ENCODE results near the gene CELA1.

Gene CELA1

DNA sequence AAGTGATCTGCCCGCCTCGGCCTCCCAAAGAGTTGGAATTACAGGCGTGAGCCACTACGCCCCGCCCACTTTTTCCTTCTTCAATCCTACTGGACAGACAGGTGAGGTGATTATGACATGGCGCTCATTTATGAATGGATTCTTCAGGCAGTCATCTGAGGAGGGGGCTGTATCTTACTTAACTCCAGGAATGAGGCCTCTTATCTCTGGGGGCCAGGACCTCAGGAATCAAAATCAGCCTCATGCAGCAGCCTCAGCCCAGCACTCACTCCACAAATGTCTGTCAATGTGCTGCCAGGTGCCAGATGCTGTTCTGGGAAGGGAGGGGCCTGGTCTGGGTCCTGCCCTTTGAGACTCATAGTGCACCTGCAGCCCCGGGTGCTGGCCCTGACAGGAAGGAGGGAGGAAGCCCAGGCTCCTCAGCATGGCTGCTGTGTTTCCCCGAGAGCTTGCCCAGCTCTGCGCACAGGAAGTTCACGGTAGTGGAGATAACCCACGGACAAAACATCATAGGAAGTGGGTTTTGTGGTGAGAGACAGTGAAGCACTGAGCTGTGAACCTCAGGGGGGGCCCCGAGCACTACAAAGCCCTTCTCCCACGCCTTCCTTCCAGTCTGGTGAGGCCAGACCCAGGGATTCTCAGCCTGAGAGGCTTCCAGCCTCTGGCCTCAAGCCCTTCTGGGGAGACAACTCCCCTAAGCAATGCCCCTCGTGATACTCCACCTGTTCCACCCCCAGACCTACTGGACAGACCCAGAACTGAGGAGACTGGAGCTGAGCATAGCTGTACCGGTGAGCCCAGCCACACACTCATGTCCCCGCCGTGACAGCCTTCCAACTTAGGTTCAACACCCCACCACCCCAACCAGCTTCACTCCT is 22.4 kb upstream of the CELA1 start:
- peak overlapping the region; percentile 86 for H3K27ac Mint-ChIP-seq
- H3K27me3 Mint-ChIP-seq, result peaks cover 13% of the 10 kb centered on the region
- peaks cover 63% of the 10 kb centered on the region for H3K4me1 Mint-ChIP-seq
- peaks cover 45% of the 10 kb centered on the region for H3K36me3 Mint-ChIP-seq
- H3K9me3 Mint-ChIP-seq, result no peaks in the 10 kb centered on the region
- DNase-seq, result peak; percentile 96
- peak overlapping the region; percentile 11 for H3K4me3 Mint-ChIP-seq
- CTCF ChIA-PET, result interaction anchor here (0.6 to 1.4 kb wide), 6 partner anchors 20 to 656 kb away, joined by 3 to 4 read pairs (median 3); no protein-coding TSS in a partner anchor

- Mint-ChIP-seq H3K36me3 (peaks cover 30% of the 10 kb centered on the region), H3K4me1 (peaks cover 45% of the 10 kb centered on the region), H3K4me3 (no peak overlapping the region), H3K27me3 (peaks cover 9% of the 10 kb centered on the region), H3K9me3 (no peaks in the 10 kb centered on the region), H3K27ac (no peak overlapping the region)
- DNase-seq, result no peak
- CTCF ChIA-PET, result no interaction called here
Observed at GRCh38 chr12:51365276-51365675, 18.8 kb upstream of the CELA1 start.

GRCh38 chr12:51364001-51364400 is 17.5 kb upstream of the CELA1 start:
- H3K4me3 Mint-ChIP-seq, result no peak overlapping the region
- H3K27ac Mint-ChIP-seq, result no peak overlapping the region
- CTCF ChIA-PET, result no interaction called here
- peaks cover 3% of the 10 kb centered on the region for H3K27me3 Mint-ChIP-seq
- peaks cover 28% of the 10 kb centered on the region for H3K36me3 Mint-ChIP-seq
- H3K4me1 Mint-ChIP-seq, result peaks cover 33% of the 10 kb centered on the region
- no peak for DNase-seq
- H3K9me3 Mint-ChIP-seq, result no peaks in the 10 kb centered on the region

- Mint-ChIP-seq H3K9me3 (no peaks in the 10 kb centered on the region), H3K36me3 (peaks cover 29% of the 10 kb centered on the region), H3K27ac (no peak overlapping the region), H3K27me3 (no peaks in the 10 kb centered on the region), H3K4me1 (peaks cover 21% of the 10 kb centered on the region), H3K4me3 (no peak overlapping the region)
- no peak for DNase-seq
- CTCF ChIA-PET, result no interaction called here
Observed at GRCh38 chr12:51362747-51363342, 16.4 kb upstream of the CELA1 start.

GRCh38 chr12:51362307-51362706 is 15.8 kb upstream of the CELA1 start:
- no peak overlapping the region for H3K27ac Mint-ChIP-seq
- no peak for DNase-seq
- H3K4me3 Mint-ChIP-seq, result no peak overlapping the region
- no peaks in the 10 kb centered on the region for H3K27me3 Mint-ChIP-seq
- H3K4me1 Mint-ChIP-seq, result peaks cover 16% of the 10 kb centered on the region
- CTCF ChIA-PET, result no interaction called here
- peaks cover 26% of the 10 kb centered on the region for H3K36me3 Mint-ChIP-seq
- H3K9me3 Mint-ChIP-seq, result no peaks in the 10 kb centered on the region

GRCh38 chr12:51361161-51362016 is 14.9 kb upstream of the CELA1 start:
- no peaks in the 10 kb centered on the region for H3K9me3 Mint-ChIP-seq
- peaks cover 16% of the 10 kb centered on the region for H3K4me1 Mint-ChIP-seq
- DNase-seq, result no peak
- H3K36me3 Mint-ChIP-seq, result peaks cover 32% of the 10 kb centered on the region
- H3K4me3 Mint-ChIP-seq, result no peak overlapping the region
- CTCF ChIA-PET, result interaction anchor here (1.3 kb wide), 1 partner anchor 20 kb away, joined by 4 read pairs; no protein-coding TSS in a partner anchor
- H3K27ac Mint-ChIP-seq, result no peak overlapping the region
- H3K27me3 Mint-ChIP-seq, result no peaks in the 10 kb centered on the region

DNA sequence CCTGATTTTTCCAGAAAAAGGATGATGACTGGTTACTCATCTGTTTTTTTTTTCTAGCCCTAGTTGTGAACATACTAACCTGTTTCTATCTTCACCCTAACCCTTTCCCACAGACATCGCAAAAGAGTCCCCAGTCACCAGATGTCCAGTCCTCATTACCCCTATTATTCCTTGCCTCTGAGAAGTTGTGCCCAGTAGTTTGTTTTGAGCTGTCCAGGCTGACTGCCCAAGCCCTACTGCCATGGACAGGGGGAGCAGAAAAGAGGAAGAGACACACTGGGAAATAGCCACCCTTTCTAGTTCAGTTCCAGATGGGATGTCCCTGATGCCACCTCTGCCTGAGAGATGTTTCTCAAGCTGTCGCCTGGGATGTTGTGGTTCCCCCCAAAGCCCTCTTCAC is 13.8 kb upstream of the CELA1 start:
- Mint-ChIP-seq H3K9me3 (no peaks in the 10 kb centered on the region), H3K27ac (no peak overlapping the region), H3K36me3 (peaks cover 32% of the 10 kb centered on the region), H3K27me3 (no peaks in the 10 kb centered on the region), H3K4me3 (no peak overlapping the region), H3K4me1 (peaks cover 7% of the 10 kb centered on the region)
- DNase-seq, result no peak
- CTCF ChIA-PET, result interaction anchor here (1.3 to 1.6 kb wide), 2 partner anchors 10 to 19 kb away, joined by 4 to 5 read pairs; no protein-coding TSS in a partner anchor

- no peaks in the 10 kb centered on the region for H3K27me3 Mint-ChIP-seq
- CTCF ChIA-PET, result interaction anchor here (1.3 to 1.6 kb wide), 2 partner anchors 9 to 19 kb away, joined by 4 to 5 read pairs; no protein-coding TSS in a partner anchor
- no peak overlapping the region for H3K27ac Mint-ChIP-seq
- peaks cover 7% of the 10 kb centered on the region for H3K4me1 Mint-ChIP-seq
- no peak for DNase-seq
- H3K9me3 Mint-ChIP-seq, result no peaks in the 10 kb centered on the region
- no peak overlapping the region for H3K4me3 Mint-ChIP-seq
- H3K36me3 Mint-ChIP-seq, result peaks cover 31% of the 10 kb centered on the region
Observed at GRCh38 chr12:51359851-51360250, 13.4 kb upstream of the CELA1 start.

GRCh38 chr12:51358496-51358895 is 12.0 kb upstream of the CELA1 start:
- CTCF ChIA-PET, result interaction anchor here (0.5 kb wide), 1 partner anchor 13 kb away, joined by 3 read pairs; no protein-coding TSS in a partner anchor
- no peaks in the 10 kb centered on the region for H3K27me3 Mint-ChIP-seq
- no peak for DNase-seq
- H3K27ac Mint-ChIP-seq, result no peak overlapping the region
- peaks cover 7% of the 10 kb centered on the region for H3K4me1 Mint-ChIP-seq
- peaks cover 25% of the 10 kb centered on the region for H3K36me3 Mint-ChIP-seq
- H3K4me3 Mint-ChIP-seq, result no peak overlapping the region
- H3K9me3 Mint-ChIP-seq, result no peaks in the 10 kb centered on the region

DNA sequence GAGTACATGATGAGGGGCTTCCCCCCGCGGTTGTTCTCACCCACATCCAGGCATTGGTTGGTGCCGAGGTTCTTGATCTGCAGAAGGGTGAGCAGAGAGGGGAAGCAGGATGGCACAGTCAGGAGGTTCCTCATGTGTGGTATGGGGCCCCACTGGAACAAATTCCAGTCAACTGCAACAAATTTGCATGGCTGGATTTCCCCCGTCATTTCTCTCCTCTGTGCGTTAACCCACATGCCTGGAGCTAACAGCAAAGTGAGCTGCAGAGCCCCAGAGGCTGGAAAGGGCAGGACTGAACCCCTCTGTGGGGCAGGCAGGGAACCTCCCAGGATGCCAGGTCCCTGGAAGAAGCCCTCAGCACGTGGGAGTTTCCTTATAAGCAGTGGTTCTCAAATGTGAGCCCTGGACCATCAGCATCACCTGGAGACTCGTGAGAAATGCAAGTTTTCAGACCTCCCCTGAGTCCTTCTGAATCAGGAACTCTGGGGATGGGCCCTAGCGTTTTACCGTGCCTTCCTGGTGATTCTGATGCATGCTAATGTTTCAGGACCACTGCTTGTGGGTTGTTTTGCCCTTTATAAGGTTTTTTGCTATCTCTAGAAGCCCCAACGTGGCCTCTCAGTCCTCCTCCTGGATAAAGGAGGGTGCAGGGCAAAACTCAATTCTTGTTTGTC is 11.0 kb upstream of the CELA1 start:
- Mint-ChIP-seq H3K9me3 (no peaks in the 10 kb centered on the region), H3K4me1 (peaks cover 7% of the 10 kb centered on the region), H3K4me3 (no peak overlapping the region), H3K27ac (no peak overlapping the region), H3K36me3 (peaks cover 24% of the 10 kb centered on the region), H3K27me3 (no peaks in the 10 kb centered on the region)
- no peak for DNase-seq
- CTCF ChIA-PET, result no interaction called here

- no peaks in the 10 kb centered on the region for H3K9me3 Mint-ChIP-seq
- no peaks in the 10 kb centered on the region for H3K4me1 Mint-ChIP-seq
- peaks cover 7% of the 10 kb centered on the region for H3K36me3 Mint-ChIP-seq
- H3K4me3 Mint-ChIP-seq, result no peak overlapping the region
- CTCF ChIA-PET, result interaction anchor here (0.7 to 4.1 kb wide), 10 partner anchors 8 to 325 kb away, joined by 3 to 35 read pairs (median 5); partner anchors contain the start of genes SLC11A2 and SMAGP
- peak; percentile 66 for DNase-seq
- peaks cover 22% of the 10 kb centered on the region for H3K27me3 Mint-ChIP-seq
- H3K27ac Mint-ChIP-seq, result no peak overlapping the region
Observed at GRCh38 chr12:51351913-51352532, 5.5 kb upstream of the CELA1 start.

DNA sequence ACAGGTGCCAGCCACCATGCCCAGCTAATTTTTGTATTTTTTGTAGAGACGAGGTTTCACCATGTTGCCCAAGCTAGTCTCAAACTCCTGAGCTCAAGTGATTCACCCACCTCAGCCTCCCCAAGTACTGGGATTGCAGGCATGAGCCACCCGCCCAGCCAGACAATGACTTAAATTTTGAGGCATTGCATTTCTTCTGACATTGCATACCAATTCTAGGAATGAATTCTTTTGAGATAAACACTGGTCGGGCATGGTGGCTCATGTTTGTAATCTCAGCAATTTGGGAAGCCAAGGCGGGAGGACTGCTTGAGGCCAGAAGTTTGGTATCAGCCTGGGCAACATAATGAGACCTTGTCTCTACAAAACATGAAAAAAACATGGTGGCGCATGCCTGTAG is 2.5 kb upstream of the CELA1 start:
- no peak for DNase-seq
- Mint-ChIP-seq H3K36me3 (peaks cover under 1% of the 10 kb centered on the region), H3K27me3 (peaks cover 23% of the 10 kb centered on the region), H3K27ac (no peak overlapping the region), H3K4me1 (no peaks in the 10 kb centered on the region), H3K4me3 (no peak overlapping the region), H3K9me3 (no peaks in the 10 kb centered on the region)
- CTCF ChIA-PET, result interaction anchor here (3.5 kb wide), 1 partner anchor 7 kb away, joined by 35 read pairs; no protein-coding TSS in a partner anchor

- no peak for DNase-seq
- no peaks in the 10 kb centered on the region for H3K9me3 Mint-ChIP-seq
- CTCF ChIA-PET, result interaction anchor here (0.5 kb wide), 1 partner anchor 77 kb away, joined by 3 read pairs; no protein-coding TSS in a partner anchor
- no peak overlapping the region for H3K4me3 Mint-ChIP-seq
- no peaks in the 10 kb centered on the region for H3K4me1 Mint-ChIP-seq
- no peaks in the 10 kb centered on the region for H3K36me3 Mint-ChIP-seq
- peaks cover 27% of the 10 kb centered on the region for H3K27me3 Mint-ChIP-seq
- no peak overlapping the region for H3K27ac Mint-ChIP-seq
Observed at GRCh38 chr12:51348116-51348515, 1.6 kb upstream of the CELA1 start.

Measured in activated naive CD4-positive, alpha-beta T cell treated with anti-CD3 and anti-CD28 coated beads, Interleukin-2, amount 10 ng/mL, durations not matched to agents 7 days and 5 days (primary cell).